CD4-positive, alpha-beta T cell treated with Interleukin-17A for 4 hours (primary cell): Measurements from ENCODE around the gene MTG2.

Source experiments
- DNase-seq: peaks from one replicate; pipeline ENCODE4 v3.0.0-alpha.2; 2020; ENCODE audit warnings: mixed read lengths

The MTG2 gene

GRCh38 chr20:62236766-62237513 is 54.1 kb downstream of the MTG2 start:
- DNase-seq: no peak

- DNase-seq: no peak
Measured at GRCh38 chr20:62237514-62237800, 54.6 kb downstream of the MTG2 start.

GRCh38 chr20:62237801-62238568 is 55.2 kb downstream of the MTG2 start, which contains the start of gene OSBPL2:
TSS of gene OSBPL2 (plus strand) at chr20:62238521. CDS start at chr20:62256185, 17,664 bp downstream.
- peak; percentile 100 for DNase-seq

- DNase-seq: peak; percentile 21
Measured at GRCh38 chr20:62238569-62239277, 55.9 kb downstream of the MTG2 start.

- DNase-seq: no peak
Measured at GRCh38 chr20:62239278-62239879, 56.6 kb downstream of the MTG2 start.

- DNase-seq: no peak
Measured at GRCh38 chr20:62240020-62240685, 57.3 kb downstream of the MTG2 start.

- DNase-seq: no peak
Measured at GRCh38 chr20:62241506-62241905, 58.7 kb downstream of the MTG2 start.

GRCh38 chr20:62242176-62242575 is 59.3 kb downstream of the MTG2 start:
- no peak for DNase-seq

GRCh38 chr20:62243106-62243505 is 60.3 kb downstream of the MTG2 start:
- no peak for DNase-seq

- DNase-seq: no peak
Measured at GRCh38 chr20:62243906-62244515, 61.2 kb downstream of the MTG2 start.

- no peak for DNase-seq
Measured at GRCh38 chr20:62244644-62245108, 61.8 kb downstream of the MTG2 start.

GRCh38 chr20:62245911-62246280 is 63.1 kb downstream of the MTG2 start:
- DNase-seq: no peak

GRCh38 chr20:62246431-62246830 is 63.6 kb downstream of the MTG2 start:
- DNase-seq: no peak

- no peak for DNase-seq
Measured at GRCh38 chr20:62246872-62247652, 64.2 kb downstream of the MTG2 start.

GRCh38 chr20:62248890-62249560 is 66.2 kb downstream of the MTG2 start:
- DNase-seq: no peak

GRCh38 chr20:62252342-62252966 is 69.6 kb downstream of the MTG2 start:
- no peak for DNase-seq
